Measurements from ENCODE around the gene CHD3.

CHD3 gene

DNA sequence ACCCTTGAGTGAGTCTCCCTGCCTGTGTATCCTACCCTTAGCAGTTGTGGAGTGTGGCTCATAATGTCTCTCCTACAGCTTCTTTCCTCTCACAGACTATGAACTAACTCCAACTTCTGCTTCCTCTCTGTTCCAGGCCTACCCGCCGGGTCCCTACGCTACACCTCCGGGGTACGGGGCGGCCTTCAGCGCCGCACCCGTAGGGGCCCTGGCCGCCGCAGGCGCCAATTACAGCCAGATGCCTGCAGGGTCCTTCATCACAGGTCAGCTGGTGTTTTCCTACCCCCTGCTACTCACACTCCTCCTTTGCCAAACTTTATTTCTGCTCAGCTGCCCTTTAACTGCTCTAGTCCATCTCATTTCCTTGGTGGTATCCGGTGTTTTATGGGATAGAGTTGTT lies 22.1 kb downstream of the CHD3 start:
- DNase-seq, result no peak
- no peak for TF ChIP-seq GATA1 (IDR thresholded peaks at IDR 0.05; ENCODE audit: low read depth, low read length)
- no peak for TF ChIP-seq POLR2A (IDR thresholded peaks at IDR 0.05; ENCODE audit: low read length)

DNA sequence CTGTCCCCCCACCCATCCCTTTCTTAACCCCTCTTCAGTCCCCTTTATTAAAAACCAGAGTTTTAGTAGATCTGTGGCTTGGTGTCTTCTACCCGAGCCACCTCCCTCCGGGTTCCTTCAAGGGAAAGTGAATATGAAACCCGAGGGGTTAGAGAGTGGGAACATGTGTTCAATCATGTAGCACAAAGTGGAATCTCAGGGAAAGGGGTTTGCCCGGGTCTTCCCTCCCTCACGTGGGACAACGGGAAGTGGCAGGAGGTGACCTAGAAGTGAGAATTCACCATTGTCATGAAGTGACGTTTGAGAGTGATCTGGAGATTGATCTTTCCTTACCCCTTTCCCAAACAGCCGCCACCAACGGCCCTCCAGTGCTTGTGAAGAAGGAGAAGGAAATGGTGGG lies 22.5 kb downstream of the CHD3 start:
- no peak for DNase-seq
- TF ChIP-seq GATA1 (IDR thresholded peaks at IDR 0.05; ENCODE audit: low read depth, low read length), result no peak

DNA sequence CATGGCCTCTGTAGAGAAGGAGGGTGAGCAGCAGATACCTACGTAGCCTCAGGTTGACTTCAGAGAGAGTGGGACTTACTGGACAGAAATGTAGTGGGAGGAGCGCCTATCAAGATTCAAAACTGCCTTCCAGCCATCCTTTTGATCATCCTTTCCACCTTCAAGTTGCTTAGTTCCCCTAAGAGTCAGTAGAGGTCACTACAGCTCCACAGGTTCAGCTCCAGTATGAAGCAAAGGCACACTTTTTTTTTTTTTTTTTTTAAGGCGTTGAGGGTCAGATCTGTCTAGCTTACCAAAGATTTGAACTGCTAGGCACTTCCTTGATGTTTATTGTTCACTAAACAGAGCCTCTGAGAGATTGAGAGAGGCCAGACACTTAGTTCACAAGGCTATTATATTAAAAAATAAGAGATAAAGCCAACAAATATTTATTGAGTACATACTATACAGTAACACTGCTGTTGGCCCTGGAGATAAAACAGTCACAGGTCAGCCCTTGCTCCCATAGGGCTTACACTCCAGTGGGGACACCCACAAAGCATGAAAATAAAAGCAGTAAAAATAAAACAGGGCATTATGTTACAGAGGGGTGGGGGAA lies 24.4 kb downstream of the CHD3 start:
- TF ChIP-seq POLR2A (IDR thresholded peaks at IDR 0.05; ENCODE audit: low read length) (no peak), GATA1 (IDR thresholded peaks at IDR 0.05; ENCODE audit: low read depth, low read length) (no peak)
- peak; percentile 86 to 91 for DNase-seq

DNA sequence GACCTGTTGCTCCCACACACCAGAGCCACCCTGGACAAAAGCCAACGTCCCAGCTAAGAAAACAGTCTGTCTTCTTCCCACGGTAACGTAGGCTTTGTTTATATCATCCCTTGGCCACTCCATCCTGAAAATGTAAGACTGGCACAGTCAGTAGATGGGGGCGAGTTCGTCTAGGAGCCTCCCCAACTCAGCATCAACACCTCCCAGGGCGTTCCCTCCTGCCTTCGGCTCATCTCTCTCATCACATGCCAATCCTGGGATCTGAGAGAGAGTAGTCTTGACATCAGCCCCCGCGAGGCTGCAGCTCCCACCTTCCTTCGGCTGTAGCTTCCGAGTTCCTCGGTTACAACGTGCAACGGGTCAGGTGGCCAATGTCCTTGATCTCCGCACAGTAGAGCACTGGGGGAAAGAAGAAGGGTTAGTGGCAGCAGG lies 26.6 kb downstream of the CHD3 start:
- DNase-seq, result no peak
- TF ChIP-seq GATA1 (IDR thresholded peaks at IDR 0.05; ENCODE audit: low read depth, low read length) (no peak), POLR2A (IDR thresholded peaks at IDR 0.05; ENCODE audit: low read length) (no peak)

DNA sequence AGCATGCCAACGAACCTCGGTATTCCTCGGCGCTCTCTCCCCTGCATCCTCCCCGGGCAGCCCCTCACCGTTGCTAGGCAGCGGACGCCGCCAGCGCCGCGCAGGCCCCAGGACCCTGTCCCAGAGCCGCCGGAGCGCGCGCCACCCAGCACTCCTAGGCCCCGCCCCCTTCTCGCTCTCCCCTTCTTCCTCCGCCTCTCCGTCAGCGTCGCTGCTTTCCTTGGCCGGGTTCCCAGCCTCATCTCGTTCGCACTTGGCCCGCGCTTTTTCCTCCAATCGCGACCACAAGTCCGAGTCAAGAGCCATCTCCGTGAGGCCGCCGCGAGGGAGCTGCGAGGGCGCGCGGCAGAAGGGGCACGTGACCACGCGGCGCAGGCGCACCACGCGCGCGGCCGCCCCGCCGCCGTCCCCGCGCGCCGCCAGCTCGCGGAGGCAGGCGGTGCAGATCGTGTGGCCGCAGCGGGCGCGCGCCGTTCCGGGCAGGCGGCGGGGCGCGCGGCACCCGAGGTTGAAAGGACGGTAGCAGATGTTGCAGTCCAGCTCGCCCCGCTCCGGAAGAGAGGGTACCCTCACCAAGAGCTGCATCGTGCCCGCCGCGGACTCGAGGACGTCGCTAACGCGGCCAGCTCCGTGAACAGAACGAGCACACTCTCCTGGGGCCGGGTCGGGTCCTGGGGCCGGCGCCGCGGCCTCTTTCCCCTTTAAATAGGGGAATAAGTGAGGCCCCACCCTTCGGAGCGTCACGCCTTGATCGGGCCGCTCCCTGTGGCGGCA lies 27.2 kb downstream of the CHD3 start, which contains the start of gene RNF227:
TSS of gene RNF227 (minus strand) at position 679 of the 774 bp plus-strand sequence. CDS start at position 585, 94 bp downstream.
- peak; percentile 97 to 98 for DNase-seq

DNA sequence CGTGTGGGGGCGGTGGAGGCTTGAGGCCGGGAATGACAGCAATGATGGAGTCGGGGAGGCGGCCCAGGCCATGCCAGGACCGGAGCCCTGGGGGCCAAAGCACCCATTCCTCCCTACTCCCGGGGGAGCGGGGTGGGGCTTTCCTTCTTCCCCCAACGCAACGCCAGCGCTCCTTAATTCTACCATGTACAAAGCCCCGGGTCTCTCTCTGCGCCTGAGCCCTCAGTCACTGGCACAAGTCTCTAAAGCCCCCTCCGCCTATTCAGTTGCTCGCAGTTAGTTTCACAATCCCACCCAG lies 27.7 kb downstream of the CHD3 start:
- TF ChIP-seq GATA1 (IDR thresholded peaks at IDR 0.05; ENCODE audit: low read depth, low read length) (no peak), POLR2A (IDR thresholded peaks at IDR 0.05; ENCODE audit: low read length) (no peak)

More for the DNA sequence above, 27.2 kb downstream of the CHD3 start, which contains the start of gene RNF227:
- TF ChIP-seq POLR2A (IDR thresholded peaks at IDR 0.05; ENCODE audit: low read length) (peak; percentile 44), GATA1 (IDR thresholded peaks at IDR 0.05; ENCODE audit: low read depth, low read length) (no peak)

DNA sequence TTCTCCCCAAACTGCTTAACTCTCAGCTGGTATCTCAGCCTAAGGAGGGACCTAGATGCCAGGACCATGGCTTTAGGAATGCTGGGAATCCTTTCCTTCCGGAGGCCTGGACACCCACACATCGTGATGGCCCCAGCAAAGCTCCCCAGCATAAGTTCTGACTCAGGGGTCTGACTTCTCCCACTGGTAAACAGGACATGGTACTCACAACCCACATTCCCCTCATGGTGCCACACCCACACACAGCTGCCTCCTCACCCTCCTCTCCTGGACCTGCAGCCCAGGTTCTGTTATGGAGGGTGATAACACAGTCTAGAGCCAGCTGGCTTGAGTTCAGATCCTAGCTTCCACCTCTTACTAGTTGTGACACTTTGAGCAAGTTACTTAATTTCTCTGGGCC lies 28.2 kb downstream of the CHD3 start:
- TF ChIP-seq GATA1 (IDR thresholded peaks at IDR 0.05; ENCODE audit: low read depth, low read length), result no peak
- no peak for TF ChIP-seq POLR2A (IDR thresholded peaks at IDR 0.05; ENCODE audit: low read length)
- peak; percentile 35 to 43 for DNase-seq

More for the DNA sequence above, 27.7 kb downstream of the CHD3 start:
- DNase-seq, result no peak

DNA sequence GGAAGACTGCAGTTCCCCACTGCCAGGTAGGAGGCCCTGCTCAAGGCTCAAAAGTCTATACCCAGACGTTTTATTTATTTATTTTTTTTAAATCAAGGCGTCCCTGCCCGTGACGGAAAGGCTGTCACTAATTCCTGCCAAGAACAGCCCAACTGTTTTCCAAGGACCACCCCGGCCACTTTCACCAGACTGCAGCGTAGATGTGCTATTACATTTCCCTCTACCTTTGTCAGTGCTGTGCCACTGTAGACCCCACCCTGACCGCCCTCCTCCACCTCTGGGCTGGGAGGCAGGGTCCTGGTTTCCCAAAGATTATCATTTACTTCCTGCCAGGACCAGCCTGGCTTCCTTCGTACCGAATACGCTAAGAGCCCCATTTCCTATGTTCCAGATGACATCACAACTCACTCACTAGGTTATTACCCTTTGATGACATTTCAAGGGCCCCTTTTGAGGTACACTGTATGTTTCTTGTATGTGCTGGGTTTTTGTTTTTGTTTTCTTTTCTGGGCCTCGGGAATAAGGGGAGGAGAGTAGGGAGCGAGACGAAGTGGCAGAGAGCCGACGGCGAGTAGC lies 33.8 kb downstream of the CHD3 start:
- TF ChIP-seq POLR2A (IDR thresholded peaks at IDR 0.05; ENCODE audit: low read length), result no peak
- TF ChIP-seq GATA1 (IDR thresholded peaks at IDR 0.05; ENCODE audit: low read depth, low read length), result no peak

DNA sequence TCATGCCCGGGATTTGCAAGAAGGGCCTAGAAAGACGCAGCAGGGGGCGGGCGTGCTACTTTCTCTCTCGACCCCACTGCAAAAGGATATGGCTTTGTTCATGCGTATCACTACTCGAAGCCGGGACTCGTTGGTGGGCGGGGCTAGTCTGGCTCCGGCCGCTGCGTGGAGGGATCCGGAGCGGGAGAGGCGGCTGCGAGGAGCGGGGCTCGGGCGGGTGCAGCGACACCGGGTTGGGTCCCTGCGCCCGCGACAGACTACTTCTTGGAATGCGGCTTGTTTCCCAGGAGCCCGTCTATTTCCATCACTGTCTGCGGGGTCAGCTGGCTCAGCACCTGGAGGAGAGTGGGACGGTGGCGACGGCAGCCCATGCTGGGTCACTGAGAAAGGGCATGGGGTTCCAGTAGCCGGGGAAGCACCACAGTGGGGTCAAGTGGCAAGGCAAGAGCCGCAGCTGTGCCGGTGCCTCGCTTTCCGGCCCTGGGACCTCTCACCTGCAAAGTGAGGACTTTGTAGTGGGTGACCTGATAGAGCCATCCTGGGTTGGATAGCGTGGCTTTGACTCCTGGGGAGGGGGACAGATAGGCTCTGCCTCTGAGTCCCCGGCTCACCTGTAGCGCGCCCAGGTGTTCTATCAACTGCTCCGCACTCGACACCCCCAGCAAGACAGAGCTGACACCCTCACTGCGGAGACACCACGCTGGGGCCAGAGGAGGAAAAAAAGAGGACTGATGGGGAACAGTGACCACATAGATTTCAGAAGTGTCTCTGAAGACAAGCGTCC lies 34.4 kb downstream of the CHD3 start:
- DNase-seq, result peak; percentile 87 to 89
- peak; percentile 55 for TF ChIP-seq POLR2A (IDR thresholded peaks at IDR 0.05; ENCODE audit: low read length)
- no peak for TF ChIP-seq GATA1 (IDR thresholded peaks at IDR 0.05; ENCODE audit: low read depth, low read length)

More for the DNA sequence above, 33.8 kb downstream of the CHD3 start:
- DNase-seq, result no peak

DNA sequence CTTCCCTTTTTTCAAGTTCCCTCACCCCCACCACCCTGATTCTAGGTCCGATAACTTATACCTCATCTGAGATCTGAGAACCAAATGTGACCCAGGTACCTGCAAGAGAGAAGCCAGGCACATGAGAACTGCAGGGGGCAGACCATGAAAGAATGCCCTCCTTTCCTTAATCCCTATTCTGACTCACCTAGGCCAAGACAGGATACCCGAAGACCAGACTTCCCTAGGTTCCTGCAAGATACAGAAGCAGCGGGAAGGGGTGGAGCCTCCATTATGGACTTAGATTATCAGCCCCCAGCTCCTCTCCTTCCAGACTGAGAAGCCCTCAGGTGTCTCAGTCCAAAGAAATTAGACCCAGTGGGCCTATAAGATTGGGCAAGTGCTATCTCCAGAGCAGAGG lies 39.0 kb downstream of the CHD3 start:
- DNase-seq, result no peak
- no peak for TF ChIP-seq GATA1 (IDR thresholded peaks at IDR 0.05; ENCODE audit: low read depth, low read length)
- TF ChIP-seq POLR2A (IDR thresholded peaks at IDR 0.05; ENCODE audit: low read length), result no peak

DNA sequence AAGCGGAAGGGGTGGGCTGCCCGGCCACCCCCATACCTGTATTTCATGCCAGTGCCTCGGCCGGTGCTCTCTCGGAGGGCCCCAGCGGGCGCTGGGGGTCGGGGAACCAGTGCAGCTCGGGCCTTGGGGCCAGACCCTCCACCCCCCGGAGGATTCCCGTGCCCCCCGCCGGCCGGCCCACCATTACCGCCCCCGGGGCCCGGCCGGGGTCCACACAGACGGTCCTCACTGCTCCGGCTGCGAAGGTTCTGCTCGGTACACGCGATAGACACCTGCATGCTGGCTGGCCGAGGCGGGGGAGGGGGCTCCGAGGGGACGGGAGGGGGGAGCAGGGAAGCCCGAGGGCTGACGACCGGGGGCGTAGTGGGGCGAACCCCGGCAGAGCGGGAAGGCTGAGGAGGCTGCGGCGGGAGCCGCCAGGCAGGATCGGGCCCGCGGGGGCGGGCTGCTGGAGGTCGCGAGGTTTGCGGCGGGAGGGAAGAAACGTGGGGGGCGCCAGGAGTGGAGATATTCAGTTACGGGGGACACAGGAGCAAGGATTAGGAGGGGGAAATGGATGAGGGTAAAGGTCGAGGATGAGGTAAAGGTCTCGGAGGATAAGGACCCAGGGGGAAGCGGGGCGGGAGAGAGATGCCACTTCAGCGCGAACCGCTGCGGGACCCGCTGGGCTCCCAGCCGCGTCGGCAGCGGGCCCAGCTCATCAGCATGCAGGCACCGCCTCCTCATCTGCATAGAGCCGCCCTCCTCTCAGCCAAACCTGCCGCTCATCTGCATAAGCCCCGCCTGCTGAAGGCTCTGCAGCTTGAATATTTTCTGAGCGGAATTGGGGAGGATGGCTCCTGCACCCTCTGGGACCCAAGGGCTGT lies 40.8 kb downstream of the CHD3 start, which contains the start of gene KCNAB3:
TSS of gene KCNAB3 (minus strand) at position 699 of the 866 bp plus-strand sequence. CDS start at position 278, 421 bp downstream.
- no peak for TF ChIP-seq GATA1 (IDR thresholded peaks at IDR 0.05; ENCODE audit: low read depth, low read length)
- TF ChIP-seq POLR2A (IDR thresholded peaks at IDR 0.05; ENCODE audit: low read length), result no peak
- peak; percentile 78 to 80 for DNase-seq

DNA sequence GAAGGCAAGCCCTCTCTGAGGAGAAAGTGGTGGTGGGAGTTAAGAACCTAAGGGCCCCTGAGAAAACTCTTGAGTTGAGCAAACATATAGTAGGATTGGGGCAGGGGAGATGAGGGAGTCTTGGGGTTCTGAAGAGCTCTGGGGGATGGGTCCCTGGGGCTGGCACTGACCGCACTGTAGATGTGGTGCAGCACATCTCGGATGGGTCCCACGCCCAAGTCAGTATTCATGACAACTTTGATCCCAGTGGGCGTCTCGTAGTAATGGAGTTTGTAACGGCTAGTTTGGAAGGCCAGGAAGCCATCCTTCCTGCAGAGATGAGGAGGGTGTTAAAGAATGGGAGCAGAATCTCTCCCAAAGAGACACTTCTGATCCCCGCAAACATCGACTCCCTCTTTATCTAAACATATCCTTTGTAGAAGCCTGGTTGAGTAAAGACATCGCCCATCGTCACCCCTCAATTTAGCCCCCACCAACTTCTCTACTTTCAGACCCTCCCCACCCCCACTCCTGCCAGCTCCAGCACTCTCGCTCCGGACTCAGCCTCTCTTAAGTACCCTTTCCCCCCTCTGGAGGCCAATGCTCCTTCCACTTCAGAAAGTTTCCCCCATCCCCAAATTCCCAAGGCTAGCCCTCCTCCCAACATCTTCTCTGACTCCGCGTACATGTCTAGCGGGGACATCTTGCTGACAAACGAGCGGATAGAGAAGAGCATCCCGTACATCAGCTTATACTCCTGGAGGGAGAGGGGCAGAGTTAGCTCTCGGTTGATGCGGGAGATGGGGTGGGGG lies 42.4 kb downstream of the CHD3 start:
- TF ChIP-seq POLR2A (IDR thresholded peaks at IDR 0.05; ENCODE audit: low read length) (no peak), GATA1 (IDR thresholded peaks at IDR 0.05; ENCODE audit: low read depth, low read length) (no peak)
- no peak for DNase-seq
